HepG2 (cell line): ENCODE measurements around the gene KLHDC8B. TPM values are rescaled to one million over a fixed set of nuclear protein-coding genes. Genes with fewer than 3 reads are reported as not detected.
A peak's percentile ranks its signal among the peaks of the same experiment; 100 is the strongest.

Source experiments
- HES4 ChIP-seq: sonication (generic); formaldehyde crosslinking; IDR thresholded peaks from 2 replicates; pipeline ENCODE4 v1.9.0; 2021; ENCODE audit warnings: mild to moderate bottlenecking, missing genetic modification reagents, borderline replicate concordance
- MBD4 ChIP-seq: IDR thresholded peaks from 2 replicates; pipeline ENCODE4 v1.6.1; 2012; ENCODE audit warnings: low read length, inconsistent platforms, borderline replicate concordance
- PHF21A ChIP-seq: sonication (generic); formaldehyde crosslinking; IDR thresholded peaks from 2 replicates; pipeline ENCODE4 v1.5.0; 2020; ENCODE audit warnings: mild to moderate bottlenecking, missing genetic modification reagents
- PHF8 ChIP-seq: sonication (generic); formaldehyde crosslinking; IDR thresholded peaks from 2 replicates; pipeline ENCODE4 v1.5.0; 2020; ENCODE audit warnings: missing genetic modification reagents
- RFX3 ChIP-seq: IDR thresholded peaks from 2 replicates; pipeline ENCODE4 v1.6.1; 2016; ENCODE audit warnings: missing biosample characterization, missing genetic modification reagents
- SIX4 ChIP-seq: sonication (generic); formaldehyde crosslinking; IDR thresholded peaks from 2 replicates; pipeline ENCODE4 v1.4.0; 2020; ENCODE audit warnings: missing genetic modification reagents
- SKI ChIP-seq: fragments of 450-650 bp; IDR thresholded peaks from one replicate; pipeline ENCODE4 v1.6.1; 2018; ENCODE audit warnings: mild to moderate bottlenecking; ENCODE audit not compliant: partially characterized antibody
- TFAP4 ChIP-seq: sonication (generic); IDR thresholded peaks from 2 replicates; pipeline ENCODE4 v1.6.1; 2016; ENCODE audit warnings: low read depth, borderline replicate concordance
- ZNF101 ChIP-seq: sonication (generic); formaldehyde crosslinking; IDR thresholded peaks from 2 replicates; pipeline ENCODE4 v1.4.0; 2020; ENCODE audit warnings: mild to moderate bottlenecking, low read depth, missing genetic modification reagents, borderline replicate concordance
- ZNF224 ChIP-seq: sonication (generic); formaldehyde crosslinking; IDR thresholded peaks from 2 replicates; pipeline ENCODE4 v1.5.0; 2020; ENCODE audit warnings: mild to moderate bottlenecking, missing genetic modification reagents
- ZNF263 ChIP-seq: sonication (generic); formaldehyde crosslinking; IDR thresholded peaks from 2 replicates; pipeline ENCODE4 v1.4.0; 2020; ENCODE audit warnings: missing genetic modification reagents
- ZNF737 ChIP-seq: sonication (generic); formaldehyde crosslinking; IDR thresholded peaks from 2 replicates; pipeline ENCODE4 v1.5.0; 2020; ENCODE audit warnings: missing genetic modification reagents, mild to moderate bottlenecking, borderline replicate concordance
- polyA plus RNA-seq, 8 experiments: library from polyadenylated mRNA; depleted of rRNA in 3 of 8; stranded (reverse) in 7 of 8; unstranded in 1 of 8; fragments of >200 nt; fragmentation: Illumina TruSeq in 4 of 8; extraction: Trizol in 4 of 8; gene quantifications; 2 replicates each; pipeline versions ENCODE4 v1.2.1 to v1.2.3, GENCODE V29; 2011 to 2016; ENCODE audit warnings: low read depth in 4 of 8, missing spikeins in 1 of 8, mixed read lengths in 1 of 8; ENCODE audit not compliant: insufficient read depth in 1 of 8
- total RNA-seq, 5 experiments: library from RNA; depleted of rRNA; stranded (reverse); fragments of >200 nt; fragmentation: Illumina TruSeq; extraction: Trizol; gene quantifications; 2 replicates each; pipeline ENCODE4 v1.2.3, GENCODE V29; 2016; ENCODE audit warnings: low read depth in 1 of 5
- TF ChIP-seq, protein P1 (sequence below): sonication (generic); formaldehyde crosslinking; IDR thresholded peaks from 2 replicates; pipeline ENCODE4 v1.4.0; 2020; ENCODE audit warnings: missing genetic modification reagents, borderline replicate concordance
- TF ChIP-seq, protein P2 (sequence below): sonication (generic); formaldehyde crosslinking; IDR thresholded peaks from 2 replicates; pipeline ENCODE4 v1.4.0; 2020; ENCODE audit warnings: missing genetic modification reagents
- TF ChIP-seq, protein P3 (sequence below): IDR thresholded peaks from 2 replicates; pipeline ENCODE4 v1.6.1; 2016; ENCODE audit warnings: missing biosample characterization, missing genetic modification reagents, low read depth
- TF ChIP-seq, protein P4 (sequence below): sonication (generic); formaldehyde crosslinking; IDR thresholded peaks from 2 replicates; pipeline ENCODE4 v1.9.0; 2021; ENCODE audit warnings: missing genetic modification reagents, borderline replicate concordance
- TF ChIP-seq, protein P5 (sequence below): sonication (generic); formaldehyde crosslinking; IDR thresholded peaks from 2 replicates; pipeline ENCODE4 v1.4.0; 2020; ENCODE audit warnings: low read depth, mild to moderate bottlenecking, missing genetic modification reagents

The KLHDC8B gene
- total and polyA plus RNA-seq, 2 of the 13 experiments (the other 11 are each of a cell fraction or from before 2014, with no cell fraction given) = 17.2 to 17.8 TPM

DNA sequence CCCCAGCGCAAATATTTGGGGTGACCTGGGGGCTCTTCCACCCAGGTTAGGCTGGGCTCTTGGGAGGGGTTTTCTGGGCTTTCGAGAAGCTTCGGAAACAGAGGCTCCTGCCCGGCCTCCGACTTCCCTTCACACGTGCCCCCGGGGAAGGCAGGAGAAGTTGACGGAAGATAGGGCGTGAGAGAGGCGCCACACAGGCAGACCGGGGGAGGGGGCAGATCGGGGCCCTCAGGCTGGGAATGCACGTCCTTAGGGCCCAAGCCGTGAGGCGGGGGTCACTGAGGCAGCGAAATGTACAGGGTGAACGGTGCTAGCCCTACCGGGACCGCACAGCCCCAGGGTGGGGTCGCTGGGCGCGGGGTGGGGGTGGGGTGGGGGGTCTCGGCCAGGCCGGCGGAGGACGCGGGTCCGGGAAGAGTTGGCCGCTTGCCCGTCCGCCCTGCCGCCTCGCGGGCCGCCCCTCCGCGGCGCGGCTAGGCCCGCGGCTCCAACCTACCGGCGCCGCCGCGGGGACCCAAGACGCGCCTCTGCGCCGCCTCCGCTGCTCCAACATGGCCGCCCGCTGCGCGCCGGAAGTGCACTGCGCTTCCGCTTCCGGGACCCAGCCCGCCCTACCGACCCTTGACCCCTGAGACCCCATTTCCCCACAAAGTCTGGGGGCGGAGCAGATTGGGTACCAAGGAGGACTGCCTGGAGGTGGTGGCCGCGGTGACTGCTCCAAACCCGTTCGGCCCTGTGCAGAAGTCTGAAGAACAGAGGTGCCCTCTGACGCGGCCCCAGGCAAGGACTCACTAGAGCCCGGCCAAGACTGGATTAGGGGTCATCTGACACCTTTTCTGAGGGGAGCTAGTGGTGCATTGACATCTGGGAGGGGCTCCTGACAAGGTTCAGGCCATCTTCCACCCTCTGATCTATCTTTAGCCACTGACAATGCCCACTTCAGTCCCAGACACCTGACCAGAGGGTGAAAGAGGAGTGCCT lies 5.3 kb upstream of the KLHDC8B start, which contains the start of gene CCDC71 (continued):
- TF ChIP-seq, protein P1, sequence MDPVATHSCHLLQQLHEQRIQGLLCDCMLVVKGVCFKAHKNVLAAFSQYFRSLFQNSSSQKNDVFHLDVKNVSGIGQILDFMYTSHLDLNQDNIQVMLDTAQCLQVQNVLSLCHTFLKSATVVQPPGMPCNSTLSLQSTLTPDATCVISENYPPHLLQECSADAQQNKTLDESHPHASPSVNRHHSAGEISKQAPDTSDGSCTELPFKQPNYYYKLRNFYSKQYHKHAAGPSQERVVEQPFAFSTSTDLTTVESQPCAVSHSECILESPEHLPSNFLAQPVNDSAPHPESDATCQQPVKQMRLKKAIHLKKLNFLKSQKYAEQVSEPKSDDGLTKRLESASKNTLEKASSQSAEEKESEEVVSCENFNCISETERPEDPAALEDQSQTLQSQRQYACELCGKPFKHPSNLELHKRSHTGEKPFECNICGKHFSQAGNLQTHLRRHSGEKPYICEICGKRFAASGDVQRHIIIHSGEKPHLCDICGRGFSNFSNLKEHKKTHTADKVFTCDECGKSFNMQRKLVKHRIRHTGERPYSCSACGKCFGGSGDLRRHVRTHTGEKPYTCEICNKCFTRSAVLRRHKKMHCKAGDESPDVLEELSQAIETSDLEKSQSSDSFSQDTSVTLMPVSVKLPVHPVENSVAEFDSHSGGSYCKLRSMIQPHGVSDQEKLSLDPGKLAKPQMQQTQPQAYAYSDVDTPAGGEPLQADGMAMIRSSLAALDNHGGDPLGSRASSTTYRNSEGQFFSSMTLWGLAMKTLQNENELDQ (CRISPR knock-in tag) = no peak
- no peak for TF ChIP-seq TFAP4
- TF ChIP-seq, protein P2, sequence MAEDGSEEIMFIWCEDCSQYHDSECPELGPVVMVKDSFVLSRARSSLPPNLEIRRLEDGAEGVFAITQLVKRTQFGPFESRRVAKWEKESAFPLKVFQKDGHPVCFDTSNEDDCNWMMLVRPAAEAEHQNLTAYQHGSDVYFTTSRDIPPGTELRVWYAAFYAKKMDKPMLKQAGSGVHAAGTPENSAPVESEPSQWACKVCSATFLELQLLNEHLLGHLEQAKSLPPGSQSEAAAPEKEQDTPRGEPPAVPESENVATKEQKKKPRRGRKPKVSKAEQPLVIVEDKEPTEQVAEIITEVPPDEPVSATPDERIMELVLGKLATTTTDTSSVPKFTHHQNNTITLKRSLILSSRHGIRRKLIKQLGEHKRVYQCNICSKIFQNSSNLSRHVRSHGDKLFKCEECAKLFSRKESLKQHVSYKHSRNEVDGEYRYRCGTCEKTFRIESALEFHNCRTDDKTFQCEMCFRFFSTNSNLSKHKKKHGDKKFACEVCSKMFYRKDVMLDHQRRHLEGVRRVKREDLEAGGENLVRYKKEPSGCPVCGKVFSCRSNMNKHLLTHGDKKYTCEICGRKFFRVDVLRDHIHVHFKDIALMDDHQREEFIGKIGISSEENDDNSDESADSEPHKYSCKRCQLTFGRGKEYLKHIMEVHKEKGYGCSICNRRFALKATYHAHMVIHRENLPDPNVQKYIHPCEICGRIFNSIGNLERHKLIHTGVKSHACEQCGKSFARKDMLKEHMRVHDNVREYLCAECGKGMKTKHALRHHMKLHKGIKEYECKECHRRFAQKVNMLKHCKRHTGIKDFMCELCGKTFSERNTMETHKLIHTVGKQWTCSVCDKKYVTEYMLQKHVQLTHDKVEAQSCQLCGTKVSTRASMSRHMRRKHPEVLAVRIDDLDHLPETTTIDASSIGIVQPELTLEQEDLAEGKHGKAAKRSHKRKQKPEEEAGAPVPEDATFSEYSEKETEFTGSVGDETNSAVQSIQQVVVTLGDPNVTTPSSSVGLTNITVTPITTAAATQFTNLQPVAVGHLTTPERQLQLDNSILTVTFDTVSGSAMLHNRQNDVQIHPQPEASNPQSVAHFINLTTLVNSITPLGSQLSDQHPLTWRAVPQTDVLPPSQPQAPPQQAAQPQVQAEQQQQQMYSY (CRISPR knock-in tag) = no peak
- no peak for TF ChIP-seq RFX3 (CRISPR knock-in tag)
- TF ChIP-seq ZNF101 (CRISPR knock-in tag) = no peak
- TF ChIP-seq, protein P3, sequence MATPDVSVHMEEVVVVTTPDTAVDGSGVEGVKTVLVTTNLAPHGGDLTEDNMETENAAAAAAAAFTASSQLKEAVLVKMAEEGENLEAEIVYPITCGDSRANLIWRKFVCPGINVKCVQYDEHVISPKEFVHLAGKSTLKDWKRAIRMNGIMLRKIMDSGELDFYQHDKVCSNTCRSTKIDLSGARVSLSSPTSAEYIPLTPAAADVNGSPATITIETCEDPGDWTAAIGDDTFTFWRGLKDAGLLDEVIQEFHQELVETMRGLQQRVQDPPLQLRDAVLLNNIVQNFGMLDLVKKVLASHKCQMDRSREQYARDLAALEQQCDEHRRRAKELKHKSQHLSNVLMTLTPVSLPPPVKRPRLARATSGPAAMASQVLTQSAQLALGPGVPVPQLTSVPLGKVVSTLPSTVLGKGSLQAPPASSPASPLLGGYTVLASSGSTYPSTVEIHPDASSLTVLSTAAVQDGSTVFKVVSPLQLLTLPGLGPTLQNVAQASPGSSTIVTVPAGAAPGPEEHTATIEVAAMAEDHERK (CRISPR knock-in tag) = 0 out of 2 replicates have a peak, but pooled peaks have one; percentile 36
- no peak for TF ChIP-seq SKI
- TF ChIP-seq PHF21A (CRISPR knock-in tag) = no peak
- TF ChIP-seq ZNF224 (CRISPR knock-in tag) = no peak
- TF ChIP-seq SIX4 (CRISPR knock-in tag) = no peak
- TF ChIP-seq, protein P4, sequence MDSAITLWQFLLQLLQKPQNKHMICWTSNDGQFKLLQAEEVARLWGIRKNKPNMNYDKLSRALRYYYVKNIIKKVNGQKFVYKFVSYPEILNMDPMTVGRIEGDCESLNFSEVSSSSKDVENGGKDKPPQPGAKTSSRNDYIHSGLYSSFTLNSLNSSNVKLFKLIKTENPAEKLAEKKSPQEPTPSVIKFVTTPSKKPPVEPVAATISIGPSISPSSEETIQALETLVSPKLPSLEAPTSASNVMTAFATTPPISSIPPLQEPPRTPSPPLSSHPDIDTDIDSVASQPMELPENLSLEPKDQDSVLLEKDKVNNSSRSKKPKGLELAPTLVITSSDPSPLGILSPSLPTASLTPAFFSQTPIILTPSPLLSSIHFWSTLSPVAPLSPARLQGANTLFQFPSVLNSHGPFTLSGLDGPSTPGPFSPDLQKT (CRISPR knock-in tag) = no peak
- TF ChIP-seq, protein P5, sequence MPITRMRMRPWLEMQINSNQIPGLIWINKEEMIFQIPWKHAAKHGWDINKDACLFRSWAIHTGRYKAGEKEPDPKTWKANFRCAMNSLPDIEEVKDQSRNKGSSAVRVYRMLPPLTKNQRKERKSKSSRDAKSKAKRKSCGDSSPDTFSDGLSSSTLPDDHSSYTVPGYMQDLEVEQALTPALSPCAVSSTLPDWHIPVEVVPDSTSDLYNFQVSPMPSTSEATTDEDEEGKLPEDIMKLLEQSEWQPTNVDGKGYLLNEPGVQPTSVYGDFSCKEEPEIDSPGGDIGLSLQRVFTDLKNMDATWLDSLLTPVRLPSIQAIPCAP (CRISPR knock-in tag) = no peak
- no peak for TF ChIP-seq ZNF263 (CRISPR knock-in tag)
- TF ChIP-seq MBD4 = no peak
- TF ChIP-seq ZNF737 (CRISPR knock-in tag) = no peak
- 0 out of 2 replicates have a peak, but pooled peaks have one; percentile 40 for TF ChIP-seq HES4 (CRISPR knock-in tag)
- TF ChIP-seq PHF8 = peak; percentile 72
